Measurements from ENCODE around the gene WDR20.

WDR20 gene

DNA sequence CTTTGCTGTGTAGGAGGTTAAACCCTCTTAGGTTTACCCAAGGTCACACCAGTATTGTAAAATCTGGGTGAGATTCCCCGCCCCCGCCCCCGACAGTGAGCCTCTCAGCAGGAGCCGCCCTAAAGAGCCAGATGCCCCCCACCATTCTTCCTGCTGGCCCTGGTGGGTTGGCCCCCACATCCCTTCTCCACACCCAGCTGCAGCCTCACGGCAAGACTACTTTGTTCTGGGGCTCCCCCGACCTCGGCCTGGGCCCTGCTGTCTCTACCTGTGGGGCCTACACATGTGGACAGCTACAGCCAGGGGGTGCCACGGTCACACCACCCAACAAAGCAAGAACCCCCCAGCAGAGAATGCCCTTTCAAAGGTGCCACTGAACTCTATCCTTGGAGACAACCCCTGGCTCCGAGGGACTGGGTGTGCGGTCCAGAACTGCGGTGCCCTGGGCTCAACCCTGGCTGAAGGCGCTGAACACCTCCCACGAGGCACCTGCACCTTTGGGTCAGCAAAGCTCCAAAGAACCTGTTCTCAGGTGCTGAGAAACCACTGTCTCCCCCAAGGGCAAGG lies 82.4 kb downstream of the WDR20 start:
- no peak for TF ChIP-seq ZFX (IDR thresholded peaks at IDR 0.05)
- TF ChIP-seq, protein P1, sequence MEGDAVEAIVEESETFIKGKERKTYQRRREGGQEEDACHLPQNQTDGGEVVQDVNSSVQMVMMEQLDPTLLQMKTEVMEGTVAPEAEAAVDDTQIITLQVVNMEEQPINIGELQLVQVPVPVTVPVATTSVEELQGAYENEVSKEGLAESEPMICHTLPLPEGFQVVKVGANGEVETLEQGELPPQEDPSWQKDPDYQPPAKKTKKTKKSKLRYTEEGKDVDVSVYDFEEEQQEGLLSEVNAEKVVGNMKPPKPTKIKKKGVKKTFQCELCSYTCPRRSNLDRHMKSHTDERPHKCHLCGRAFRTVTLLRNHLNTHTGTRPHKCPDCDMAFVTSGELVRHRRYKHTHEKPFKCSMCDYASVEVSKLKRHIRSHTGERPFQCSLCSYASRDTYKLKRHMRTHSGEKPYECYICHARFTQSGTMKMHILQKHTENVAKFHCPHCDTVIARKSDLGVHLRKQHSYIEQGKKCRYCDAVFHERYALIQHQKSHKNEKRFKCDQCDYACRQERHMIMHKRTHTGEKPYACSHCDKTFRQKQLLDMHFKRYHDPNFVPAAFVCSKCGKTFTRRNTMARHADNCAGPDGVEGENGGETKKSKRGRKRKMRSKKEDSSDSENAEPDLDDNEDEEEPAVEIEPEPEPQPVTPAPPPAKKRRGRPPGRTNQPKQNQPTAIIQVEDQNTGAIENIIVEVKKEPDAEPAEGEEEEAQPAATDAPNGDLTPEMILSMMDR (conservative IDR thresholded peaks at IDR 0.05): no peak

DNA sequence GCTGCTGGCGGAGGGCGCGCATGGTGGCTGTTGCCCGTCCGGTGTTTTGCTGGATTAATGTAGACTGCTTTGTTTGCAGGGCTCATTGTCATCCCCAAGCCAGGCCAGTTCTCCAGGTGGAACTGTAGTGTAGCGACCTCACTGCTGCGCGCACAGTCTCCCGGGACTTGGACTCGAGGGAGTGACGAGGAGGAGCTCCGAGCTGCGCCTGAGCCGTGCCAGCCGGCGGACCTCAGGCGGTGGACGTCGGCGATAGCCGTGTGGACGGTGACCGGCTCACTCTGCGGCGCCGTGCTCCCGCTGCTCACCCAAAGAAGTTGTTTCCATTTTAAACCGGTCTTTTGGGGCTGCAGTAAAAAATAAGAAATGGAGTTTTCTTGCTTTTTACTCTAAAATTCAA lies 83.1 kb downstream of the WDR20 start:
- H3K27ac ChIP-seq: no peak overlapping the region
- TF ChIP-seq, protein P1 (conservative IDR thresholded peaks at IDR 0.05): no peak
- TF ChIP-seq ZFX (IDR thresholded peaks at IDR 0.05): no peak

More for the DNA sequence above, 82.4 kb downstream of the WDR20 start:
- no peak overlapping the region for H3K27ac ChIP-seq

DNA sequence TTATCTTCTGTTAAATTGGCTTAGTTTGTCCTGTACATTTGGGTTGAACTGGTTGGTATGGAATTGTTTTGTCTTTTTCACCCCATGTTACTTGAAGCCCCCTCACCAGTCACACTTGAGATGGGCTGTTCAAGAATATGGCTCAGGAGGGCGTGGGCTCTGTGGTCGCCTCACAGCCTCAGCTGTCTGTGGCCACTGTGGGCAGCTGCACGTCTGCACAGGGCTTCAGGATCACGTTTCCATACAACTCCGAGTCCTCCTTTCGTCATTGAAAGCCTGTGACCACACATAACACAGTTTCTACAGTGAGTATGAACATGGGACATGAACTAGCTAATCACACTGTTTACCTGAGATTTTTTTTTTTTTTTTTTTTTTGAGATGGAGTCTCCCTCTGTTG lies 84.0 kb downstream of the WDR20 start:
- TF ChIP-seq, protein P1 (conservative IDR thresholded peaks at IDR 0.05): no peak
- no peak for TF ChIP-seq ZFX (IDR thresholded peaks at IDR 0.05)
- no peak overlapping the region for H3K27ac ChIP-seq

DNA sequence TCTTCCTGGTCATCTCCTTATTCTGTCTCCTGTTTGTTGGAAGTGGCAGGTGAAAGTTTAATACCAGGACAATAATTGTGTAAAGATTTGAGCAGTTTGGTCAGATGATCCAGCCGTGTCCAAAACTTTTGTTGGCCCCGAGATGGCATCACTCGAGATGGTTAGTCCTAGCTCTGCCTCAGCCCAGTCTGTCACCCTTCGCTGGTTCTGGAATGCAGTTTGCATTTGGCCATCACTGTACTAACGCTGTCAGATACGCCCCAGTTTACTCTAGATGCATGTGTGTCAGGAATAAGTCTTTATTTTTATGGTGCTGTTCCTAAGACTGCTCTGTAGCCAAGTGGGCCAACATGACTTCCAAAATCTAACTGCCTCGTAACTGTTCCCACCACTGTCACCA lies 85.7 kb downstream of the WDR20 start:
- TF ChIP-seq, protein P1 (conservative IDR thresholded peaks at IDR 0.05): no peak
- no peak for TF ChIP-seq ZFX (IDR thresholded peaks at IDR 0.05)
- H3K27ac ChIP-seq: no peak overlapping the region

DNA sequence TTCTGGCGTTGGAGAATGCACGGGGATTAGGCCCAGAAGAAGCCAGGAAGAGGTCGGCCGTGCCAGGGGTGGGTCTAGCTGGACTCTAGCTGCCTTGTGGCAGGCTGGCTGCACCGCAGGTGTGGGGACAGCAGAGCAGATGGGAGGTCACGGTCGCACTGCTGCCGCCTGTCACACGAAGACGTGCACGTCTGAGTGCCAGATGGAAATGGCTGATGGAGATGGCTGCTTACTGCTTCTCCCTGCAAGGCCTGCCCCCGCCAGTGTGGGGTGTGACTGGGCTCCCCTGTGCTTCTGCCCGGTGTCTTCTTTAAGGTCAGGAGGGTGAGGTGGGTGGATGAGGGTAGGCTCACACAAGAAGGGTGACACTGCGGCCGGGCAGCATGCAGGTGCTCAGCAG lies 86.2 kb downstream of the WDR20 start:
- no peak for TF ChIP-seq ZFX (IDR thresholded peaks at IDR 0.05)
- TF ChIP-seq, protein P1 (conservative IDR thresholded peaks at IDR 0.05): no peak

DNA sequence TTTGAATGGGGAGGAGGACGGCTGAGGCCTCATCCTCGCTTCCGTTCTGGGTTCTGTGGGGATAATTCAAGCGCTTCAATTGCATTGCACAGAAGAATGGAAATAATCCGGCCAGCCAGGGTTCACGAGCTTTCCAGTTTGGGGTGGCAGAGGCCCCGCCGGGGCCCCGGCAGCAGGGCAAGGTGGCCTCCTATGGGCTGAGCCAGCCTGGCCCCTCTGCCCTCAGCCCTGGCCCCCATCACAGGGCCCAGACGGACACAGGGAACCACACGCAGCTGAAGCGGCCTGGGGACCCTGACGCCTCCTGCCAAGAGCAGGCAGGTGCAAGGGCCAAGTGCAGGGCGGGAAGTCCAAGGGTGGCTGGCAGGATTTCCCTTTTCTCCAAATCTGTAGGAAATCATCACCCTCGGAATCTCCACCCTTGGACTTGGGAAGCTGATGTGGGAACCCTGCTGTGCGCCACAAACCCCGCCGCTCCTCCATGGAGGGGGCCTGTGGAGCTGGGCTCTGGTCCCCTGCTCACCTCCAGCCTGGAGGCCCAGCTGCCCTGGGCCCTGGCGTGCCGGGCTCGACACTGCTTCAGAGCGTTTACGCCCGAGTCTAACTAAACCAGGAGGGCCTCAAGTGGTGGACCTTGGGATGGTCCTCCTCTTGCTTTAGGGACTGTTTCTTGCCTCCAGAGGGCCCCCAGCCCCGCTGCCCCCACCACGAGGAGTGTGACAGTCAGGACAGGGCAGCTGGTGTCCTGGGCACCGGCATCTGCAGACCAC lies 86.8 kb downstream of the WDR20 start:
- TF ChIP-seq ZFX (IDR thresholded peaks at IDR 0.05): no peak
- TF ChIP-seq, protein P1 (conservative IDR thresholded peaks at IDR 0.05): no peak
- no peak overlapping the region for H3K27ac ChIP-seq

More for the DNA sequence above, 86.2 kb downstream of the WDR20 start:
- H3K27ac ChIP-seq: no peak overlapping the region

DNA sequence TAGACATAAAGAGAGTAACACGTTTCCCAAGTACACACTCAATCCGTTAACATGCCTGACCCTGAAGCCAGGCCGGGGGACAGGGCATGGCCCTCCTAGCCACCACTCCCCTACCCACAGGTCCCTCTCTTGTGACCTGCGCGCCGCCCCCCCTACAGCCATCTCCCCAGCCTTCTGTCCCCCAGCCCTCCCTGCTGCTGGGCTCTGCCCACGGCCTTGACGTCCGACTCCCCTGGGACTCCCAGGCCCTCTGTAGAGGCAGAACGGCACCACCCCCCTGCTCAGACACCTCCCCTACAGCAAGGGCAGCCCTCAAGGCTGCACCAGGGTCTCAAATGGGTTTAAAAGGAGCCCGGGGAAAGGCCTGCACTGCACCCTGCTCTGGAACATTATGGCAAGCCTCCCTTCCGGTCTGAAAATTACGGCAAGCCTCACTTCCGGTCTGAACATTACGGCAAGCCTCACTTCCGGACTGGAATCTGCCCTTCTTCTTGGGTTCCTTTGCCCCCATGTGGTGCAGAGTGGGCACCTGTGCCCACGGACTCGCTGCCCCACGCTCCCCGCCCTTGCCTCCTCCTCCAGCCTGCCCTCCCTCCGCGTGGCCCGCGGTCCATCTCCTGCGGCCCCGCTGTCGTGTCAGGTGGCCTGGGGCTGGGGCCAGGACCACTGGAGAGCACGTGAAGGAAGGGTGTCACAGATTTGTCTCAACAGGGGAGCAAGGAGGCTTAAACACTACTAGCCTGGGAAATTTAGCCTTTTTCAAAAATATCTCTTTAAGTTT lies 87.7 kb downstream of the WDR20 start:
- no peak overlapping the region for H3K27ac ChIP-seq
- TF ChIP-seq, protein P1 (conservative IDR thresholded peaks at IDR 0.05): no peak
- no peak for TF ChIP-seq ZFX (IDR thresholded peaks at IDR 0.05)

Data from C4-2B (cell line).